Islet precursor cell (in vitro differentiated cells): ENCODE measurements around the gene PCA3.

ENCODE experiments used
- DNase-seq: peaks from one replicate; pipeline ENCODE4 v3.0.0-alpha.2; 2018

PCA3 gene

DNA sequence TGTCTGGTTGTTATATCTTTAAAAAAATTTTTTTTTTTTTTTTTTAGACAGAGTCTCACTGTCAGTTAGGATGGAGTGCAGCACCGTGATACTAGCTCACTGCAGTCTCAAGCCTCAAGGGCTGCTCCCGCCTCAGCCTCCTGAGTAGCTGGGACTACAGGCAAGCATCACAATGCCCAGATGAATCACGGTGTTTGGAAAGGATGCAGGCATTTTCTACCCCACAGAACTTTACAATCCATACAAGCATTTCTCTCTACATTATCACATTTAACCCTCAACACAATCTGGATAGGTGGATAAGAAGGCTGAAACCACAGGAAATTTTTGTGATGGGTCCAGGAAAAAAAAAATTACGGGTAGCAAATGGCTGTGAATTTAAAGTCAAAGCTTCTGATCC, 5.8 kb upstream of the PCA3 start:
- no peak for DNase-seq

DNA sequence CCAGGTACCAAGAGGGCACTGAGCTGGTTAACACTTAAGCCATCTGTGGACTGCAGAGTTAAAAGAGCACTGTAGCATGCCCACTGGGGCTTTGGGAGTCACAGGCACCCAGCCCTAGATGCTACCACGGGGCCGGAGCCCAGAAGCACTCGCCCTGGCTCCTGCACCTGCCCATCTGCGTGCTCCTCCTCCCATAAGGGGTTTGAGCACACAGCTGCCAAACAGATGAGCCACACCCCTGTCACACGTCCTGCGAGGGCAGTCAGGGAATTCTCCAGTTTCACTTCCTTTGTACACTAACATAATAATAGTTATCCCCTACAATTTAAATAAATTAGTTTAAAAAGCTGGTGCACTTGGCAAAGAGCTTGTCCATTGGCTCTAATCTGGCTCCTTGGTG, 4.5 kb upstream of the PCA3 start:
- DNase-seq, result no peak

DNA sequence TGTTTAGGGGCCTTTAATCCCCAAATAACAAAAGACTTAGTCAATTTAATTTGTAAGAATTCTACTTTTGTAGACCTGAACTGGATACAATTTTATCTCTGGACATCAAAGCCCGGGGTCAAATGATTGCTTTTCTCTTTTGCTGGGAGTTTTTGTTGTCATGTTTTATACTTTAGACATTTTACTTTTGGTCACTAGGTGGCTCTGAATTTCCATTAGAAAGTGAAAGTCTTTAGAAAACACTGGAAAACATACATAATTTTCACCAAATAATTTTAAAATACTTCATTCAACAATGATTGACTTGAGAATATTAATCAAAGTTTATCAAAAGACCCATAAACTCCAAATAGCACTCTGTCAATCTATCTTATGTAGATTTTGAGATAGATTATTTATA, 2.8 kb upstream of the PCA3 start:
- DNase-seq, result no peak

DNA sequence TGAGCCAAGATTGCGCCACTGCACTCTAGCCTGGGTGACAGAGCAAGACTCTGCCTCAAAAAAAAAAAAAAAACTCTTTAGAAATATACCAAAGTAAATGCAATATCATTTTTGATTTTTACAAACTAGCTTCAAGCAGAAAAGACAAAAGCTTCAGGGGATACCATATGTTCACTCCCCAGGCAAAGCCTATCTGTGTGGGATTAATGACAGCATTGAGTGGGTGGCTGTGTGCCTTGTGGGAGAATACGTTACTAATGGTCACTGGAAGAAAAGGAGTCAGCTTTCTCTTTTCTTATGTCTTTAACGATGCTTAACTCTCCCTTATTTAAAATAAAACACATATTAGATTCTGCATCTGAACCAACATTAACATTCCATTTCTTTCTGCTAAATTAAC, 1.9 kb downstream of the PCA3 start:
- DNase-seq, result no peak

DNA sequence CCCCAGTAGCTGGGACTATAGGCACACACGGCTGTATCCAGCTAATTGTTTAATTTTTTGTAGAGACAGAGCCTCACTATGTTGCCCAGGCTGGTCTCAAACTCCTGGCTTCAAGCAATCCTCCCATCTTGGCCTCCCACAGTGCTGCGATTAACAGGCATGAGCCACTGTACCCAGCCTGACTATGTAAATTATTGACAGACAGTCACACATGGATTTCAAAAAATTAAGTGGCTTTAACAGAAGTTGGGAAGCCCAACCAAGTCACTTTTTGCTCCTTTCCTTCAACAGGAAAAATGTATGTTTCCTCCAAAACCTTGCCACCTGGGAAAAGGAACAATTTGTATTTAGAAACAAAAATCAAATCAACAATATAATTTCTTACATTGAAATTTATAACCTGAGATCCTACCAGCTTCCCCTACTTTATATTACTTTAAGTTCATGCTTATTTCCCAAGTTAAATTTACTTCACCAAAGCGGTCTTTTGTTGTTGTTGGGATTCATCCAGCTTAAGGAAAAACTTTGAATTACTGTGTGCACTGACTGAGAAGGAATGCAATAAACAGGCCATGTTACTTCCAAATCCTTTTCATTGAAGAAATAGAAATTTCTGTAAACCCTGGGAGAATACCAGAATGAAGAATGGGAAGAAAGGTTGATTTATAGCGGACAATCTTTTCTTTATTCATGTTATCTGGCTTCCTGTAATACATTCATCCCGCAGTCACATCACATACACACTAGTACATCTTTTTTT, 8.6 kb downstream of the PCA3 start:
- no peak for DNase-seq

DNA sequence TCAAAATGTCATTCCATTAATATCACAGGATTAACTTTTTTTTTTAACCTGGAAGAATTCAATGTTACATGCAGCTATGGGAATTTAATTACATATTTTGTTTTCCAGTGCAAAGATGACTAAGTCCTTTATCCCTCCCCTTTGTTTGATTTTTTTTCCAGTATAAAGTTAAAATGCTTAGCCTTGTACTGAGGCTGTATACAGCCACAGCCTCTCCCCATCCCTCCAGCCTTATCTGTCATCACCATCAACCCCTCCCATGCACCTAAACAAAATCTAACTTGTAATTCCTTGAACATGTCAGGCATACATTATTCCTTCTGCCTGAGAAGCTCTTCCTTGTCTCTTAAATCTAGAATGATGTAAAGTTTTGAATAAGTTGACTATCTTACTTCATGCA, 20.6 kb downstream of the PCA3 start:
- no peak for DNase-seq

DNA sequence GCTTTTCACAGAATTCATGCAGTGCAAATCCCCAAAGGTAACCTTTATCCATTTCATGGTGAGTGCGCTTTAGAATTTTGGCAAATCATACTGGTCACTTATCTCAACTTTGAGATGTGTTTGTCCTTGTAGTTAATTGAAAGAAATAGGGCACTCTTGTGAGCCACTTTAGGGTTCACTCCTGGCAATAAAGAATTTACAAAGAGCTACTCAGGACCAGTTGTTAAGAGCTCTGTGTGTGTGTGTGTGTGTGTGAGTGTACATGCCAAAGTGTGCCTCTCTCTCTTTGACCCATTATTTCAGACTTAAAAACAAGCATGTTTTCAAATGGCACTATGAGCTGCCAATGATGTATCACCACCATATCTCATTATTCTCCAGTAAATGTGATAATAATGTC, 21.3 kb downstream of the PCA3 start:
- no peak for DNase-seq

DNA sequence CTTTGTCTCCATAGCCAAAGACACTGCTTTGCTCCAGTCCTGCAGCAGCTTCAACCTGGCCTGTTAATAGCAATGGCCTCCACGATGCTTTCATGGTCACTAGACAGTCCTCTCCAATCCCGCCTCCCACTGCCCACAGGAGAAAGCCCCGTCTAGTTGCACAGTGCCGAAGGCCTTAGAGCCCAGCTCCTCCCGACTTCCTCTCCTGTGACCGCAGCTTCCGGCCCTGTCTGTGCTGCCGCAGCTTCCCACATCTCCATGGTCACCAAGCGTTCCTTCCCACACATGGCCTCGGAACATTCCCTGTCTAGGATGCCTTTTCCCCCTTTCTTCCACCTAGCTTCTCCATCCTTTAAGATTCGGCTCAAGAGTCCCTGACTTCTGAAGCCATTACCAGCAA, 23.4 kb downstream of the PCA3 start:
- no peak for DNase-seq

DNA sequence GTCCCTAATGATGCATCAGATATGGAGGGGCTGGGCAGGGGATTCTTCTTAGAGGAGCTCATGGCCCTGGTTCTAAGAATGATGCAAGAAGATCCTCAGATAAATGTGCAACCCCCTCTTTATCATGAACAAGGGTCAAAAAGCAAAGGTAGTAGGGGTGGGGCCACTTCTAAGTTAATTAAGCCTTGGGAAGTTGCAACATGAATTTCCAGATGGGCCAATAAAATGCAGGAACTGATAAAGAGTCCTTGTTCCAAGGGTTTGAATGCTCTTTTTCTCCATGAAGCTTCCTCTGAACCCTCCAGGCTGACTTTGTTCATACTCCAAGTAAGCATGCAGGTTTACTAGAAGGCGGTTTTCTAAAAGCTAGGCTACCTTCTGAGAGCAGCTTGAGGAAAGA, 25.6 kb downstream of the PCA3 start:
- DNase-seq, result no peak

DNA sequence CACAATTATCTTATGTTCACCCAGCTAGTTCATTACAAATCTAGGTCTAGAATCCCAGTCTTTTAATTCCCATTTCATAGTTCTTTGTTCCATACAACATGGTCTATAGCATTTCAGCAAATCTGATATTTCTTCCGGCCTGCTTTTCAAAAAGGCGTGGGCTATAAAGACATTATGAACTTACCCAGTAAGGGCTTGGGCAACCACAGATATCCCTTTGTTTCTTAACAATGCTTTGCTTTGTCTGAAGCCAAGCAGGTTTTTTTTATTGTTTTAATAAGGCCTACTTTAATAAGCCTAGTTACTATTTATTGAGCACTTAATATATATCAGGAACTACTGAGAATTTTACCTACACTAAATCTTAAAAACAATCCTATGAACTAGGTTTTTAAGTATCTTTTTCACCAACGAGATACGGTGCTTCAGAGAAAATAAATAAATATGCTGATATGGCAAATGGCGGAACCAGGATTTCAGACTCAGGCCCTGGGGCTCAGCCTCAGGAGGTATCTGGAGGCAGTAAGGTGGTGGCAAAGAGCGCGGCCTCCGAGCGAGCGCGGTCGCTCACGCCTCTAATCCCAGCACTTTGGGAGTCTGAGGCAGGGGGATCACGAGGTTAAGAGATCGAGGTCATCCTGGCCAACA, 29.7 kb downstream of the PCA3 start:
- DNase-seq, result no peak

DNA sequence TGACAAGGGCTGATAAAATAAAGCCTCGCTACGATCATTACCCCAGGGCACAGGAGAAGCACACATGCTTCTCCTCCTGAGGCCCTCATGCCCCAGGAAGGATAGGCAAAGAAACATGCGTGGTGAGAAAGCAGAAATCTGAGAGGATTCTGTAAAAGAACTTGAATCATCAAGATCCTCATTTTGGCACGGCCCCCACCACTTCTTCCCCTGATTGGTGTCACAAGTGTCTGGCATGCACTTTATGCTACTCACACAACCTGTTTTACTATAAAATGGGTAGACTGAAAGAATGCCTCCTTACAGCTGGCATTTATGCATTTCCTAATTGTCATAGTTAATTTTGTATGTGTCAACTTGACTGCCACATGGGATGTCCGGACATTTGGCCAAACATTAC, 32.1 kb downstream of the PCA3 start:
- no peak for DNase-seq

DNA sequence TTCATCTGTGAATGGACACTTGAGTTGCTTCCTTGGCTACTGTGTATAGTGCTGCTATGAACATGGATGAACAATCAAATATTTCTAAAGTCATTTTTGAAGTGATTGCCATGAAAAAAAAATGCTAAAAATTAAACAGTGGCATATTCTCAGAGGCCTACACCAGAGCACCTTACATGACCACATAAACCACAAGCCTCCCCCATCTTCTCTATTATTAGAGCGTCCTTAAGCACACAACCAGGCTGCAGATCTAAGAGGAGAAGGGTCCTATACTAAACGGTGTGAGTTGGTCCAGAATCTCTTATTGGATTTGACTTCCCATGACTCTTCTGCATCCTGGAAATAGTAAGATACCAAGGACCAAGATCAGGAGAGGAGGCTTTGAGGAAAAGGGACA, 34.3 kb downstream of the PCA3 start:
- no peak for DNase-seq

DNA sequence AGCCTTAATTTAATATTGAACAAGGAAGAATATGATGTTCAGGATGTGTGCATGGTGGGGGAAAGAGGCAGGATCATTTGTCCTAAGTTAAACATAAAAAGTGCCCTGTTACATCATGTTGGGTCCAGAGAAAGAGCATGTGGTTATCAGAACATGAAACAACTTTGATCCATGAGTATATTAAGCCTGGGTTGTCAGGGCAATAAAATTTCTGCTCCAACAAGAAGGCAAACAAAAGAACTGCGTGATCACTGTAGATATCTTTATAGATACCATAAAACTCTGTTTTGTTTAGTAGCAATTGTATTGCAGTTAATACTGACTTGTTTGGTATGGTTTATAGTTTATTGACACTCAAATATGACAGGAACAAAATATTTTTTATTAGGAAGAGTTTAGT, 35.2 kb downstream of the PCA3 start:
- no peak for DNase-seq

DNA sequence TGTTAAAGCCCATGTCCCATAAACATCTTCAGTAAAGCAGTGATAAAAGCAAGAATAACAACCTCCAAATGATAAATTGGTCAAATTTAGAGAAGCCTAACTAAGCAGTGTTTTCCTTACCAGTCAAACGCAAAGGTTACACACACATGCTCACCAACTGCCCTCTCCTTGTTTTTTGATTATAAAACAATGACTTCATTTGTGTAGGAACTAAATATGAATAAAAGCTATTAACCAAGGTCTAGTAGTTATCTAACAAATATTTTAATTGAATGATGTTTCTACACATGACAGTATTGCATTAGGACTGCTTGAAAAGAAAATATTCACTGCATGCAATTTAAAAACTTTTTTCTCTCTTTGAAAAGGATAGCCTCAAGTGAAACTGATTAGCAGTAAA, 36.7 kb downstream of the PCA3 start:
- no peak for DNase-seq

DNA sequence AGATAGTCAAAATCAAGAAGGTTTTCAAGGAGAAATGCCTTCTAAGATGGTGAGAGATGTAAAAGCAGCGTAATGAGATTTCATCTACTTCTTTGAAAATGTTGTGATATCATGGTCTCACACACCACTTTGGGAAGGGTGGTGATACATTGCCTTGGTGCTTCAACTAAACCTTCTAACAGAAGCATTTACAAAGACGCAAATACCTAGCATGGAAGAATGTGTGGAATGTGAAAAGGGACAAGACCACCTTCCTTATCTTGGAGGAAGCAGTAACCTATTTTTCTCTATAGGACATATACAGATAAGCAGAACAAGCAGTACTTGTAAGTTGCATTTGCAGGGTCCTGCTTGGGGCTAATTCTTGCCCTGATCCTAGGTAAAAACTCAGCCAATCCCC, 38.8 kb downstream of the PCA3 start:
- DNase-seq, result no peak

DNA sequence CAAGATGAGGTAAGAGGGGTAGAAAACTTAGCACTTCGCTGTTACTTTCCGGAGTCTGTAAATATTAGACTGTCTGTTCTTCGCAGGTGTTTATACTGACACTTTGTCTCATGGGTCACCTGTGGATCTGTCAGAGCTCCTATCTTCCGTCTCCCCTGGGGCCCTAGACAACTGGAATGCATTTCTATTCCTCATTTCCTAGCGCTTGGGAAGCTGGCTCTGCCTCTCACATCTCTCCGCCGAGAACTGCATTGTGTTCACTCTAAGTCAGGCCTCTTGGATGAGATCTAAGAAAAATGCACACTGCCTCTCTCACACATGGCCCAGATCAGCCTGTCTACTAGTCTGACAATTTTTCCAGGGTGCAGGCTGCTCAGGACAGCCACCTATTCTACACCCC, 39.5 kb downstream of the PCA3 start:
- peak; percentile 61 for DNase-seq

DNA sequence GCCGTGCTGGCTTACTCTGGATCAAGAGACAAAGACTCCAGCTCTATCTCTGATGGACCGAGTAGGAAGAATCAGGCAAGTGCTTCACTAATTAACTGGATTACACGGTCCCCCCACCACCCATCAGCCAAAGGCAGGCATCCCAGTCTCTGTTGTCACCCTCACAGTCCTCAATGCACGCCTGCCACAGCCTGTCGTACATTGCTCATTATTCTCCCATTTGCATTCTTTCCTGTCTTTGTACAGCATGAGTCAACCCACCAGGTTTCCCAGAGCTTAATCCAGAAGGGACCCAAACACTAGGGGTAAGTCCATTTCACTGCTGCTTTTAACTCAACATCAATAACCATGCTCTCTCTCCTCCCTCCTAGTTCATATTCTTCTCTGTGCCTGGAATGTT, 44.4 kb downstream of the PCA3 start:
- DNase-seq, result peak; percentile 56

DNA sequence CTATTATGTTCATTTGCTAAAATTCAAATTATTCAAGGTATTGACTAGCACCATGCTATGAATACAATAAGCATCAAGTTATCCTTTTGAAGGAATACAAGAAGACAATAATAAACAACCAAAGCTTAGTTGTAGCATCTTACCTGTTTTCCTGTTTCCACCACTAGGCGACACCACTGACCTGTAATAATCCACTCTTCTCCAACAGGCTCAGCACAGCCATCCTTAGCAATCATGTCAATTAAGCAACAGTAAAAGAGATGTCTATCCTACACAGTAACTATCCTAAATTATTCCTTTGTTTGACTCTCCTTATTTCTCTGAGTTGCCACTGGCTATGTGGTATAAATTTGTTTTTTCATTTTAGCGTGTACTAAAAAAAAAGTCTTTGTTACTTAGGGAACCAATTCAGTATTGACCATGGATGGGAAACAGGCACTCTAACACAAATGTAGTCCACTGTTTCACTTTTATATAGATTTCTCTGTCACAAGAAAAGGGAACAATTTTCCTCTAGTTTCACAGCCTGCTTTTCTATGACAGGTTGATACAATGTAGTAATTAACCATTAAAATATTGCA, 46.2 kb downstream of the PCA3 start:
- DNase-seq, result peak; percentile 72

DNA sequence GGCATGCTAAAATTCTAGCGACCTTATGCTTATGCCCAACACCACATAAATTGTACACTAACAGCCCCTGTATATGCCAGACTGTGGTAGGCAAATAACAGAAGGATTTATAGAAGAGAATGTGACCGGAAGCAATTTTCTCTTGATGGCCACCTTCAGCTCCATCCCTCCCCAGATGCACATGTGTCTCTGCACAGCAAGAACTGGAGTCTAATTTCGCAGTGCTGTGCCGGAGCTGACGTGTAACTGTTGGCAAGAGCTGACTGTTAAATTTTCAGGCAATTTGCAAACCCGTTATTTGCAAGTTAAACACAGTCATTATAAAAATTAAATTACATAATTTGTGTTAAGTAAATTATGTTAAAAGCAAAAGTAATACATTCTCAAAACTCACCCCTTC, 48.4 kb downstream of the PCA3 start:
- no peak for DNase-seq

DNA sequence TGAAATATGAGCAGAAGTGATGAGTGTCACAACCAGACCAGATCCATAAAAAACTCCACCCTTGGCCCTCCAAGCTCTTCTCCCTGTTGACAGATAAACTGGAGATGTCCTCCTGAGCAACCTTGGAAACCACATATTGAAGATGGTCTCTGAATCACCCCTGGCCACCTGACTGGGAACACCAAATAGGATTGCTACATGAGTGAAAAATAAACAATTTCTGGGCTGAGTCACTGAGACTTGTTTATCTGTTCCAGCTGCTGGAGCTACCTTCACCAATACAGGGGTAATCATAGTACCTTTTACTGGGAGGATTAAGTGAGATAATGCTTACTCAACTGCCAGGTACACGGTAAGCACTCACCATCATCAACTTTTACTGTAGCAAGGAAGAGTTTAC, 53.3 kb downstream of the PCA3 start:
- no peak for DNase-seq

DNA sequence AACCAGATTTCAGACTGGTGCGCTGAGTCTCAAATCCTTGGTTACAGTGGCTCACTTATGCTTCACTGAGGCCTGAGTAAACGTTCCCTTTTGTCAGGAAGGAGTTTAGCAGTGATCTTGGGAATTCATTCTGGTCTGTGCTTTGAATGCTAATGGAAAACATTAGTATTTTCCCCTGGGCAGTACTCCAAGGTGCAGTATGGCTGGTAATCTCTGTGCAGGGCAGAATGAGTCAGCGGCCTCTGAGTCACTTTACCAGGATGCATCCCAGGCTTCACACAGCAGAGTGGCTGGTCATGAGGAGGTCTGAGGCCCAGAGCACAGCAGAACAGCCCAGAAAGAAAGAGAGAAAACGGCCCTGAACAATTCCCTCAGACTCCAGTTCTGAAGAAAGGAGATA, 54.0 kb downstream of the PCA3 start:
- DNase-seq, result peak; percentile 98

DNA sequence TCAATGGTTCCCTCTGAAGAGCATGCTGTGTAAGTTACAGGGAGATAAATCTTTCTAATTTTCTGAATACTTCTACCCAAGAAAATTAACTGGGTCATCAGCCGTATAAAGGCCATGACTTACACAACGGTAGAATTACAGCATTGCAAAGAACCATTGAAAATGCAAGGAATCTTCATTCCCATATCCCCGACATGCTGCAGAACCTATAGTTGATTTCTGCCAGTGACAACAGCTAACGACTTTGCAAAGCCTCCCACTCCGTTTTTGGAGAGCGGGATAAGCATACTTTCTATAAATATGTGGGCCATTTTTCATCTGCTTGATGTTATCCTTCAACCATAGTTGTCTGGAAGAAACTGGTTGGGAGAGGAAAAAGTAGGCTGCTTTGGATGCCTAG, 56.2 kb downstream of the PCA3 start:
- DNase-seq, result no peak

DNA sequence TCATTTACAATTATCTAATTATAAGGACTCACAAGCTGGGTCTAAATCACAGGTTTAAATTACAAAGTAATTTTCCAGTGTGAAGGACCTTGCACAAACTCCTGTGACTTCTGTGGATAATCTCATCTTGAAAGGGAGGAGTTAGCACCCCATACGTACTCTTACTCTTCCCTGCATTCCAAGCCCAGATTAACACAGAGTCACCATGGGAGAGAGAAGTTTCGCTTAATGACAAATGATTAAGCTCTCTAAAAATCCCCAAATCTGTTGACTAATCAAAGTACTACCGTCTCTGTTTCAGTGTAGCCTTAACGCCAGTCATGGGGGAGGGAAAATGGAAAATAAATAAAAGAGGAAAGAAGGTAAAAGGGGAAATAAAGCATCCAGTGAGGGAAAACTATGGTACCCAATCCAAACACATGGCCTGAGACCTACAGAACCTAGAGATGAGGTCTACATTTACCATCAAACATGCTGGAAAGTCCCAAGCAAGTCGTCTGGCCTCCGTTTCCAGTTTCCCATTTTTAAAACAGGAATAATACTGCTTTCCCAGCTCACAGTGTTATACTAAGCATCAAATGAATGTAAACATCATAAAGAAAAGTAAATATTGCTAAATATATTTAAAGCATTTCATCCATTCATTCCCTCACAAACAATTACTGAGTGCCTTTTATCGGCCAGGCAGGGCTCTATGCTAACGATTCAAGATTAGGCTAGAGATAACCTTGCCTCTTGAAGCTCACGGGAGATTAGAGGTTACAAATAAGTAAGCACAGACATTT, 63.2 kb downstream of the PCA3 start:
- no peak for DNase-seq

DNA sequence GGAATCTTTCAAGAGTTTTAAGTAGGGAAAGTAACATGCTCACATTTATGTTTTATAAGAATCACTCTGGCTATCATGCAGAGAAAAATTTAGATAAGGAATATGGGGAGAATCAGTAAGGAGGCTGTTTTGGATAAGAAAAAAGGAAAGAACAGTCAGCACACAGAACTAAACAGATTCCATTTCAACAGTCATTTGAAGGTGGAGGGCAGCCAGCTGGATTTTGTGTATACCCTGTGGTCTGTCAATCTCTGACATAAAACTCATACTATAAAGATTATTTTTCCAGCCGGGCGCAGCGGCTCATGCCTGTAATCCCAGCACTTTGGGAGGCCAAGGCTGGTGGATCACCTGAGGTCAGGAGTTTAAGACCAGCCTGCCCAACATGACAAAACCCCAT, 64.2 kb downstream of the PCA3 start:
- no peak for DNase-seq
